Trophoblast cell (in vitro differentiated cells and primary cell): Measurements from ENCODE around the gene TNFRSF21.

Experiments used
- DNase-seq, 2 donors: peaks; one replicate each; pipeline ENCODE4 v3.0.0-alpha.2; 2016
- H2AFZ ChIP-seq: 2 replicates; pipeline ENCODE4 v1.6.1; 2013; ENCODE audit warnings: low read length, moderate library complexity, mild to moderate bottlenecking; ENCODE audit not compliant: insufficient read depth, poor library complexity
- H2AK5ac ChIP-seq: 2 replicates; pipeline ENCODE4 v1.6.1; 2013; ENCODE audit warnings: mild to moderate bottlenecking, low read length
- H2BK120ac ChIP-seq: 2 replicates; pipeline ENCODE4 v1.6.1; 2013; ENCODE audit warnings: low read length, mild to moderate bottlenecking, moderate library complexity; ENCODE audit not compliant: insufficient read depth, poor library complexity
- H2BK12ac ChIP-seq: 2 replicates; pipeline ENCODE4 v1.6.1; 2013; ENCODE audit warnings: mild to moderate bottlenecking, low read length, moderate library complexity
- H2BK5ac ChIP-seq: 2 replicates; pipeline ENCODE4 v1.6.1; 2013; ENCODE audit warnings: low read length, low read depth, moderate library complexity, mild to moderate bottlenecking; ENCODE audit not compliant: poor library complexity
- H3K14ac ChIP-seq: 2 replicates; pipeline ENCODE4 v1.6.1; 2013; ENCODE audit warnings: mild to moderate bottlenecking, low read length
- H3K18ac ChIP-seq: 2 replicates; pipeline ENCODE4 v1.6.1; 2013; ENCODE audit warnings: mild to moderate bottlenecking, low read length
- H3K23ac ChIP-seq: 2 replicates; pipeline ENCODE4 v1.6.1; 2013; ENCODE audit warnings: low read length
- H3K27ac ChIP-seq: 2 replicates; pipeline ENCODE4 v1.5.1; 2013; ENCODE audit warnings: low read depth, mild to moderate bottlenecking, inconsistent platforms, low read length, moderate library complexity
- H3K27me3 ChIP-seq: 2 replicates; pipeline ENCODE4 v1.6.1; 2013; ENCODE audit warnings: inconsistent platforms, mild to moderate bottlenecking, low read length, moderate library complexity; ENCODE audit not compliant: insufficient read depth
- H3K36me3 ChIP-seq, 2 experiments: 1 replicate in 1 of 2; 2 replicates in 1 of 2; pipeline ENCODE4 v1.6.1; 2013; ENCODE audit warnings: low read length in 2 of 2, mild to moderate bottlenecking in 2 of 2, moderate library complexity in 1 of 2; ENCODE audit not compliant: insufficient read depth in 2 of 2, control insufficient read depth in 1 of 2
- H3K4ac ChIP-seq: 2 replicates; pipeline ENCODE4 v1.6.1; 2013; ENCODE audit warnings: low read depth, mild to moderate bottlenecking, low read length, moderate library complexity
- H3K4me1 ChIP-seq, 2 experiments: 1 replicate in 1 of 2; 2 replicates in 1 of 2; pipeline ENCODE4 v1.6.1; 2013; ENCODE audit warnings: low read length in 2 of 2, mild to moderate bottlenecking in 2 of 2, moderate library complexity in 1 of 2; ENCODE audit not compliant: insufficient read depth in 2 of 2, control insufficient read depth in 1 of 2
- H3K4me2 ChIP-seq: 2 replicates; pipeline ENCODE4 v1.6.1; 2013; ENCODE audit warnings: inconsistent platforms, mild to moderate bottlenecking, low read length, moderate library complexity
- H3K4me3 ChIP-seq: 2 replicates; pipeline ENCODE4 v1.5.1; 2013; ENCODE audit warnings: mild to moderate bottlenecking, low read depth, low read length, inconsistent platforms
- H3K79me1 ChIP-seq: one replicate; pipeline ENCODE4 v1.6.1; 2013; ENCODE audit warnings: low read length
- H3K79me2 ChIP-seq: 2 replicates; pipeline ENCODE4 v1.6.1; 2013; ENCODE audit warnings: low read length, mild to moderate bottlenecking; ENCODE audit not compliant: control insufficient read depth, insufficient read depth, poor library complexity
- H3K9ac ChIP-seq: 2 replicates; pipeline ENCODE4 v1.6.1; 2013; ENCODE audit warnings: mild to moderate bottlenecking, low read length
- H3K9me3 ChIP-seq: 2 replicates; pipeline ENCODE4 v1.6.1; 2013; ENCODE audit warnings: low read depth, mild to moderate bottlenecking, control low read depth, inconsistent platforms, low read length; ENCODE audit not compliant: insufficient read depth
- H4K12ac ChIP-seq: 2 replicates; pipeline ENCODE4 v1.6.1; 2013; ENCODE audit warnings: low read depth, mild to moderate bottlenecking, low read length, moderate library complexity
- H4K8ac ChIP-seq: 2 replicates; pipeline ENCODE4 v1.6.1; 2013; ENCODE audit warnings: low read depth, mild to moderate bottlenecking, low read length, moderate library complexity
- H4K91ac ChIP-seq: one replicate; pipeline ENCODE4 v1.6.1; 2013; ENCODE audit warnings: low read depth, mild to moderate bottlenecking, low read length, moderate library complexity
- WGBS: extraction: QIAGEN DNeasy Blood & Tissue Kit; methylation state at CpG from one replicate; pipeline ENCODE4 v1.1.7; 2013; ENCODE audit warnings: missing lambda C conversion rate; ENCODE audit not compliant: insufficient read length, insufficient coverage; ENCODE audit errors: extremely low coverage; 5-methylcytosine and 5-hydroxymethylcytosine counted together

Gene TNFRSF21

DNA sequence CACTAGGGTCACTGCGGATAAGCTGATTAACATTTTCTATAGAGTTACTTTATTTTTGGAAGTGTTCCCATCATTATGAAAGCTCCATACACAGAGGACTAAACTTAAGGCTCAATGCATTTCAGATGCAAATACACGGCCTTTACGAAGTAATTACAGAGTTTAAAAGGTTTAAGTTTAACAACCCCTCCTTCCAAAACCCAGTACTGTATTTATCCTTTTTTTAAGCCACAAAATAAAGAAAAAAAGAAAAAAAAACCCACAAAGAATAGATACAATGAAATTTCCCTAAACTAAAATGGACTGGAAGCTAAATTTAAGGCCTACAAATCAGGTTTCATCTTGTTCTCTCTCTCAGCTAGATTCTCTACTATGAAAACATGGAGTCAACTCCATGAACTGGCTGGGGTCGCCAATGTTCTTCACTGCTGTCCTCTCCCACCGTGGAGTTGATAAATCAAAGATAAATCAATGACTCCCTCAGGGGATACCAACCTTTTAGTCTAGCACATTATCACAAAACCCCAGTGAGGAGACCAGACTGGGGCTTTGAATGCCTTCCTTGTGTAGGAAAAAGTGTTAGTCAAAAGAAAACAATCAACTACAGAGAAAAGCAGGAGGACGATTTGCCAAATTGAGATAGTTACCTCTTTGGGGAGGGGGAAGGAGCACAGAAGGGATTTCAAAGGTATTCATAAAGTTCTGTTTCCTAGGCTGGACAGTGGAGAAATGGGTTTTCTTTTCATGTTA lies 52.5 kb downstream of the TNFRSF21 start:
- Histone ChIP-seq H3K18ac (no peak overlapping the region), H2AK5ac (no peak overlapping the region), H2BK120ac (no peak overlapping the region)

DNA sequence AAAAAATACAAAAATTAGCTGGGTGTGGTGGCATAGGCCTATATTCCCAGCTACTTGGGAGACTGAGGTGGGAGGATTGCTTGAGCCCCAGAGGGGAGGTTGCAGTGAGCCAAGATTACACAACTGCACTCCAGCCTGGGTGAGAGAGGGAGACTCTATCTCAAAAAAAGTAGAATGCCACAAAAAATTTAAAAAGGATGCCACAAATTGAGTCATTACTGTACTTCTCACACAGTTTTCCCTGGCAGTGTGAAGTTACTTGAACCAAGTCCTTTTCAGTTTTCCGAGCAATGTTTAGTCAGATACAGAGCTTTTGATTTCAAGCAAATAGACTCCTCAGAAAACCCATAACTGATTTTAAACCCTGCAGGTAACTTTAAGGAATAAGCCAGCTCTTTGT lies 53.3 kb downstream of the TNFRSF21 start:
- Histone ChIP-seq H3K14ac (no peak overlapping the region), H2BK120ac (no peak overlapping the region), H3K27me3 (no peaks in the 10 kb centered on the region), H3K79me1 (peaks cover 2% of the 10 kb centered on the region), H3K18ac (no peak overlapping the region), H4K12ac (no peak overlapping the region), H3K4me3 (no peak overlapping the region), H3K4ac (no peak overlapping the region), H3K4me1 (no peaks in the 10 kb centered on the region), H3K23ac (no peak overlapping the region), H3K9ac (no peak overlapping the region), H4K91ac (no peak overlapping the region), H3K36me3 (peaks cover 31 to 54% of the 10 kb centered on the region in 2 experiments), H3K79me2 (peaks cover 3% of the 10 kb centered on the region), H3K9me3 (no peaks in the 10 kb centered on the region), H4K8ac (no peak overlapping the region), H2AFZ (no peak overlapping the region), H2BK5ac (no peak overlapping the region), H3K4me2 (no peak overlapping the region), H3K27ac (no peak overlapping the region), H2BK12ac (no peak overlapping the region), H2AK5ac (no peak overlapping the region)
- DNase-seq, result peak in 1 of 2 donors; percentile 53
- no CpG with 5 or more reads among the region's 1 CpG for WGBS

More for the DNA sequence above, 52.5 kb downstream of the TNFRSF21 start:
- Histone ChIP-seq H3K79me2 (peaks cover 3% of the 10 kb centered on the region), H3K4me1 (no peaks in the 10 kb centered on the region), H3K27me3 (no peaks in the 10 kb centered on the region), H3K4me2 (no peak overlapping the region), H3K27ac (no peak overlapping the region), H4K91ac (no peak overlapping the region), H3K23ac (no peak overlapping the region), H3K9ac (no peak overlapping the region), H4K8ac (no peak overlapping the region), H2BK5ac (no peak overlapping the region), H2BK12ac (no peak overlapping the region), H3K4ac (no peak overlapping the region), H2AFZ (no peak overlapping the region), H3K4me3 (no peak overlapping the region), H3K36me3 (peaks cover 33 to 54% of the 10 kb centered on the region in 2 experiments), H3K79me1 (peaks cover 2% of the 10 kb centered on the region), H4K12ac (no peak overlapping the region), H3K9me3 (no peaks in the 10 kb centered on the region), H3K14ac (no peak overlapping the region)
- no CpG with 5 or more reads among the region's 6 CpGs for WGBS
- no peak for DNase-seq

DNA sequence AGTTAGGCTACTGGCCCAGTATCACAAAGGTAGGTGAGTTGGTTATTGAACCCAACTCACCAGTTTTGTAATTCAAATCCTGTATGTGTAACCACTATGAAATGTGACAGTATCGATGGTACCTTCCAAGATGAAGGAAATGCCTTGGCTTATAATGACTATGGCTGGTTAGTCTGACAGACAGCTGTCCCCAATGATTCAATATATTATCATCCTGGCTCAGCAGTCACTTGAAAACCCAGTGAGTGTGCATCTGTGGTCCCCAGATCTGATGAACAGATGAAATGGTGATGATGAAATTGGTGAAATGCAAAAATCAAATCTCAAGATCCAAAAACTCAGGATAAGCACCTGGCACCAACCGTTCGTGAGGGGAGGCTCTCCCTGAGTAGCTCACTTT lies 54.8 kb downstream of the TNFRSF21 start:
- no peak overlapping the region for H2BK120ac ChIP-seq
- no peak overlapping the region for H3K14ac ChIP-seq
- H2AK5ac ChIP-seq, result no peak overlapping the region
- H3K27me3 ChIP-seq, result no peaks in the 10 kb centered on the region
- WGBS, result no CpG with 5 or more reads among the region's 3 CpGs
- no peaks in the 10 kb centered on the region for H3K9me3 ChIP-seq
- no peak overlapping the region for H3K27ac ChIP-seq
- no peak for DNase-seq
- peak overlapping the region; percentile 52 for H3K4ac ChIP-seq
- H3K4me1 ChIP-seq, result no peaks in the 10 kb centered on the region
- H3K4me3 ChIP-seq, result no peak overlapping the region
- no peak overlapping the region for H4K8ac ChIP-seq
- no peak overlapping the region for H2BK5ac ChIP-seq
- no peak overlapping the region for H4K12ac ChIP-seq
- H3K23ac ChIP-seq, result no peak overlapping the region
- no peak overlapping the region for H3K9ac ChIP-seq
- H2BK12ac ChIP-seq, result no peak overlapping the region
- no peak overlapping the region for H2AFZ ChIP-seq
- H3K79me1 ChIP-seq, result peaks cover 2% of the 10 kb centered on the region
- no peak overlapping the region for H4K91ac ChIP-seq
- peaks cover 3% of the 10 kb centered on the region for H3K79me2 ChIP-seq
- H3K18ac ChIP-seq, result no peak overlapping the region
- H3K36me3 ChIP-seq, result peaks cover 26 to 45% of the 10 kb centered on the region in 2 experiments
- no peak overlapping the region for H3K4me2 ChIP-seq

DNA sequence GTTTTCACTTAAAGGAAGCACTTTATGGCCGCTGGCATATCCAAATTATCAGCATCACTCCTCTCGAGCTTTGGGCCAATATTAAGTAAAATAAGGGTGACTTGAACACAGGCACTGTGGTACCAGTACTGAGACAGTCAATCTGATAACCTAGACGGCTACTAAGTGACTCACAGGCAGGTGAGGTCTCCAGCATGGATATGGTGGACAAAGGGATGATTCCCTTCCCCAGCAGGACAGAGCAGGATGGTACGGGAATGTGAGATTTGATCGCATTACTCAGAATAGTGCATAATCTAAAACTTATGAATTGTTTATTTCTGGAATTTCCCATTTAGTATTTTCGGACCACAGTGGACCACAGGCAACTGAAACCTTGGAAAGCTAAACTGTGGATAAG lies 55.7 kb downstream of the TNFRSF21 start:
- Histone ChIP-seq H4K8ac (peak overlapping the region; percentile 54), H3K14ac (no peak overlapping the region), H3K9me3 (no peaks in the 10 kb centered on the region), H3K27me3 (no peaks in the 10 kb centered on the region), H3K4me1 (no peaks in the 10 kb centered on the region), H2BK5ac (no peak overlapping the region), H3K79me2 (peaks cover 3% of the 10 kb centered on the region), H3K18ac (no peak overlapping the region), H3K36me3 (peaks cover 20 to 38% of the 10 kb centered on the region in 2 experiments), H2AFZ (no peak overlapping the region), H2BK120ac (no peak overlapping the region), H3K4me2 (no peak overlapping the region), H3K27ac (no peak overlapping the region), H3K23ac (no peak overlapping the region), H4K12ac (no peak overlapping the region), H4K91ac (no peak overlapping the region), H2AK5ac (no peak overlapping the region), H3K4me3 (no peak overlapping the region), H3K79me1 (peaks cover 2% of the 10 kb centered on the region), H3K9ac (no peak overlapping the region), H3K4ac (no peak overlapping the region), H2BK12ac (no peak overlapping the region)
- DNase-seq, result peak; percentile 68 to 80
- no CpG with 5 or more reads among the region's 6 CpGs for WGBS
